DMS 273 (cell line): ENCODE data around the gene SHISA9.

Experiments
- DNase-seq: peaks from one replicate; lab custom pipeline; 2025; ENCODE audit not compliant: unreplicated experiment; lab: John Stamatoyannopoulos, UW

SHISA9 gene

GRCh38 chr16:13155780-13156179 is 254.4 kb downstream of the SHISA9 start:
- no peak for DNase-seq

- DNase-seq: no peak
Measured at GRCh38 chr16:13157082-13157481, 255.7 kb downstream of the SHISA9 start.

- DNase-seq: no peak
Measured at GRCh38 chr16:13158427-13158826, 257.0 kb downstream of the SHISA9 start.

GRCh38 chr16:13165024-13165423 is 263.6 kb downstream of the SHISA9 start:
- no peak for DNase-seq

- peak; percentile 36 for DNase-seq
Measured at GRCh38 chr16:13168091-13168572, 266.7 kb downstream of the SHISA9 start.

GRCh38 chr16:13171313-13171712 is 269.9 kb downstream of the SHISA9 start:
- no peak for DNase-seq

- DNase-seq: no peak
Measured at GRCh38 chr16:13176711-13177110, 275.3 kb downstream of the SHISA9 start.

GRCh38 chr16:13178318-13178717 is 276.9 kb downstream of the SHISA9 start:
- DNase-seq: peak; percentile 87

- DNase-seq: no peak
Measured at GRCh38 chr16:13181432-13181831, 280.0 kb downstream of the SHISA9 start.

- peak; percentile 35 for DNase-seq
Measured at GRCh38 chr16:13186813-13187212, 285.4 kb downstream of the SHISA9 start.

- no peak for DNase-seq
Measured at GRCh38 chr16:13189250-13189649, 287.9 kb downstream of the SHISA9 start.

GRCh38 chr16:13193721-13194120 is 292.3 kb downstream of the SHISA9 start:
- DNase-seq: no peak

- DNase-seq: no peak
Measured at GRCh38 chr16:13194766-13195165, 293.4 kb downstream of the SHISA9 start.

- DNase-seq: no peak
Measured at GRCh38 chr16:13203725-13204124, 302.3 kb downstream of the SHISA9 start.

- no peak for DNase-seq
Measured at GRCh38 chr16:13205352-13205751, 304.0 kb downstream of the SHISA9 start.

- no peak for DNase-seq
Measured at GRCh38 chr16:13206606-13207005, 305.2 kb downstream of the SHISA9 start.

- DNase-seq: no peak
Measured at GRCh38 chr16:13207151-13207550, 305.8 kb downstream of the SHISA9 start.

GRCh38 chr16:13223666-13224065 is 322.3 kb downstream of the SHISA9 start:
- no peak for DNase-seq

- DNase-seq: no peak
Measured at GRCh38 chr16:13229039-13229438, 327.6 kb downstream of the SHISA9 start.

GRCh38 chr16:13231365-13231764 is 330.0 kb downstream of the SHISA9 start:
- no peak for DNase-seq

- DNase-seq: no peak
Measured at GRCh38 chr16:13234999-13235398, 333.6 kb downstream of the SHISA9 start.

GRCh38 chr16:13236308-13236707 is 334.9 kb downstream of the SHISA9 start:
- no peak for DNase-seq

GRCh38 chr16:13238182-13238581 is 336.8 kb downstream of the SHISA9 start:
- DNase-seq: no peak

GRCh38 chr16:13242201-13242600 is 340.8 kb downstream of the SHISA9 start:
- no peak for DNase-seq
